Activated B cell treated with CpG ODN at 0.5 μM for 24 hours (primary cell): ENCODE results near the gene RAPGEF1. TPM values are rescaled to one million over a fixed set of nuclear protein-coding genes. Genes with fewer than 3 reads are reported as not detected.

Source experiments
- ATAC-seq: fragments of 200-7000 bp; cut with Tn5 transposase; one replicate; pipeline ENCODE4 v1.10.0; 2021; ENCODE audit warnings: low read depth, mild to moderate bottlenecking, moderate library complexity
- CTCF ChIA-PET: fragments of 350-600 bp; sonication (Branson Sonifier 250); formaldehyde crosslinking; loops from one replicate; lab custom pipeline; 2021; ENCODE audit warnings: antibody characterized with exemption; lab: Charles Lee
- POLR2A ChIA-PET: fragments of 350-600 bp; sonication (Branson Sonifier 250); formaldehyde crosslinking; loops from one replicate; lab custom pipeline; 2021; ENCODE audit warnings: antibody characterized with exemption; lab: Charles Lee
- DNase-seq: peaks from one replicate; pipeline ENCODE4 v3.0.0; 2022
- H3K27ac Mint-ChIP-seq: one replicate; pipeline ENCODE4 v1.8.0; 2020; ENCODE audit warnings: mixed read lengths
- H3K27me3 Mint-ChIP-seq: one replicate; pipeline ENCODE4 v1.8.0; 2021; ENCODE audit warnings: mixed read lengths
- H3K36me3 Mint-ChIP-seq: one replicate; pipeline ENCODE4 v1.8.0; 2021; ENCODE audit warnings: low read depth, mixed read lengths
- H3K4me1 Mint-ChIP-seq: one replicate; pipeline ENCODE4 v1.8.0; 2021; ENCODE audit warnings: mixed read lengths
- H3K4me3 Mint-ChIP-seq: one replicate; pipeline ENCODE4 v1.8.0; 2020; ENCODE audit warnings: mild to moderate bottlenecking, mixed read lengths
- H3K9me3 Mint-ChIP-seq: one replicate; pipeline ENCODE4 v1.8.0; 2020; ENCODE audit warnings: mixed read lengths
- CTCF ChIP-seq: fragments of 200-600 bp; IDR thresholded peaks from one replicate; pipeline ENCODE4 v1.8.0; 2022; ENCODE audit warnings: antibody characterized with exemption, mild to moderate bottlenecking
- intact Hi-C: fragments of 100-400 bp; cut with micrococcal nuclease; formaldehyde crosslinking; loops from one replicate; pipeline ENCODE4 v1.15.1; 2024
- total RNA-seq: library from RNA; stranded (reverse); gene quantifications from 2 replicates; pipeline ENCODE4 v1.2.3, GENCODE V29; 2022

Gene RAPGEF1
- total RNA-seq, 1 donor from 2014 or later, result 318 TPM

GRCh38 chr9:131635892-131636291 is 104.0 kb downstream of the RAPGEF1 start:
- ChIA-PET CTCF (interaction anchor here (0.6 to 1.5 kb wide), 7 partner anchors 28 to 103 kb away, joined by 3 to 5 read pairs (median 3); no protein-coding TSS in a partner anchor), POLR2A (interaction anchor here (0.5 to 2.2 kb wide), 9 partner anchors 12 to 108 kb away, joined by 3 to 18 read pairs (median 4); no protein-coding TSS in a partner anchor)
- ATAC-seq (no peak), DNase-seq (no peak)
- Mint-ChIP-seq H3K4me3 (no peak overlapping the region), H3K9me3 (no peaks in the 10 kb centered on the region), H3K4me1 (peaks cover 52% of the 10 kb centered on the region), H3K27ac (no peak overlapping the region), H3K27me3 (no peaks in the 10 kb centered on the region), H3K36me3 (peaks cover 92% of the 10 kb centered on the region)
- intact Hi-C loops, result no loop called here
- TF ChIP-seq CTCF, result no peak

- ChIA-PET POLR2A (interaction anchor here (0.5 to 2.2 kb wide), 21 partner anchors 8 to 285 kb away, joined by 3 to 18 read pairs (median 4); partner anchors contain the start of gene RAPGEF1), CTCF (interaction anchor here (0.6 to 1.5 kb wide), 6 partner anchors 43 to 108 kb away, joined by 3 to 4 read pairs (median 3); no protein-coding TSS in a partner anchor)
- peak overlapping the region; percentile 74 for H3K27ac Mint-ChIP-seq
- peak; percentile 29 for DNase-seq
- peak overlapping the region; percentile 28 for H3K4me3 Mint-ChIP-seq
- peak; percentile 77 for ATAC-seq
- H3K4me1 Mint-ChIP-seq, result peaks cover 58% of the 10 kb centered on the region
- H3K9me3 Mint-ChIP-seq, result no peaks in the 10 kb centered on the region
- no peaks in the 10 kb centered on the region for H3K27me3 Mint-ChIP-seq
- peaks cover 90% of the 10 kb centered on the region for H3K36me3 Mint-ChIP-seq
- no peak for TF ChIP-seq CTCF
- intact Hi-C loops, result no loop called here
These were observed 104.6 kb downstream of the RAPGEF1 start for GRCh38 chr9:131635285-131635684.

- no peaks in the 10 kb centered on the region for H3K27me3 Mint-ChIP-seq
- DNase-seq (no peak), ATAC-seq (no peak)
- peaks cover 85% of the 10 kb centered on the region for H3K36me3 Mint-ChIP-seq
- CTCF ChIA-PET, result interaction anchor here (1.0 to 1.2 kb wide), 2 partner anchors 8 to 44 kb away, joined by 3 read pairs; no protein-coding TSS in a partner anchor
- H3K9me3 Mint-ChIP-seq, result no peaks in the 10 kb centered on the region
- POLR2A ChIA-PET, result interaction anchor here (0.6 to 1.6 kb wide), 5 partner anchors 11 to 95 kb away, joined by 3 to 6 read pairs (median 4); no protein-coding TSS in a partner anchor
- H3K4me1 Mint-ChIP-seq, result peaks cover 70% of the 10 kb centered on the region
- no peak for TF ChIP-seq CTCF
- intact Hi-C loops, result no loop called here
- no peak overlapping the region for H3K4me3 Mint-ChIP-seq
- H3K27ac Mint-ChIP-seq, result peak overlapping the region; percentile 75
These were observed 106.3 kb downstream of the RAPGEF1 start for GRCh38 chr9:131633491-131634031.

- peaks cover 81% of the 10 kb centered on the region for H3K4me1 Mint-ChIP-seq
- H3K36me3 Mint-ChIP-seq, result peaks cover 80% of the 10 kb centered on the region
- no peaks in the 10 kb centered on the region for H3K9me3 Mint-ChIP-seq
- POLR2A ChIA-PET, result interaction anchor here (1.0 to 14.9 kb wide), 9 partner anchors 10 to 105 kb away, joined by 5 to 567 read pairs (median 43); partner anchors contain the start of gene RAPGEF1
- CTCF ChIA-PET, result interaction anchor here (0.9 to 4.3 kb wide), 11 partner anchors 11 to 114 kb away, joined by 3 to 36 read pairs (median 9); partner anchors contain the start of gene RAPGEF1
- ATAC-seq (no peak), DNase-seq (no peak)
- TF ChIP-seq CTCF, result no peak
- H3K27me3 Mint-ChIP-seq, result no peaks in the 10 kb centered on the region
- intact Hi-C loops, result loop anchor here (2.0 kb wide), 2 partner anchors 37 to 41 kb away; no protein-coding TSS in a partner anchor
- no peak overlapping the region for H3K4me3 Mint-ChIP-seq
- H3K27ac Mint-ChIP-seq, result peak overlapping the region; percentile 93
These were observed 108.6 kb downstream of the RAPGEF1 start for GRCh38 chr9:131631306-131631705.
